ENCODE results near the gene TRIM58. TPM values are rescaled to one million over a fixed set of nuclear protein-coding genes. Genes with fewer than 3 reads are reported as not detected.

Gene TRIM58
- total RNA-seq = 0.40 and 0.43 TPM in 2 replicates

GRCh38 chr1:247857069-247857984 is at the start of gene TRIM58:
Gene TRIM58, plus strand, starts transcription at chr1:247857187. Its CDS starts 60 bp downstream, at chr1:247857247.

DNA sequence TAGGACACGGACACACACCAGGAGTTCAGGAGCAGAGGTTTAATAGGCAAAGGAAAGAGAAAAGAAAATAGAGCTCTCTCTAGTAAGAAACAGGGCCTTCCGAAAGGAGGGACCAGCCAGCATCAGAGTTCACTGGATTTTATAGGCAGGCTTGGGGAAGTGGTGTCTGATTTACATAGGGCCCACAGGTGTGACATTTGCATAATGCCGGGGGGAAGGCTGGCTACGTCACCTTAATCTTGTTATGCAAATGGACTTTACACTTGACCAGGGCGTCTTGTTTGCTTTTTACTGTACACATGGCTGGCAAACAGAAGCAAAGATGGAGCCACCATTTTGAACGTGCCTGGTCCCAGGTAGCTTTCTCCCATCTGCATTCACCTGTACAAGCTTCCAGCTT is 33.0 kb upstream of the TRIM58 start, which contains the start of gene OR14A16:
OR14A16 (minus strand) TSS at position 97 of the 400 bp plus-strand sequence. CDS start 8,390 bp downstream, outside the sequence.

GRCh38 chr1:247841796-247842195 is 15.2 kb upstream of the TRIM58 start, which contains the start of gene OR11L1:
Gene OR11L1, minus strand, starts transcription at chr1:247841896. Its CDS starts 0 bp downstream, at chr1:247841896.

GRCh38 chr1:247895163-247895637 is 38.2 kb downstream of the TRIM58 start, which contains the start of gene OR2W3:
Gene OR2W3, plus strand, starts transcription at chr1:247895587. Its CDS starts 0 bp downstream, at chr1:247895587.

GRCh38 chr1:247919952-247920351 is 63.0 kb downstream of the TRIM58 start, which contains the start of gene OR2T8:
Gene OR2T8, plus strand, starts transcription at chr1:247920252. Its CDS starts 766 bp downstream, at chr1:247921018.

GRCh38 chr1:247924868-247925267 is 67.9 kb downstream of the TRIM58 start, which contains the start of gene OR2AJ1:
Gene OR2AJ1, plus strand, starts transcription at chr1:247924889. Its CDS starts 8,880 bp downstream, at chr1:247933769.

Other genes starting within 250 kb of the TRIM58 start
- not detected in 2 replicates for gene OR13G1, start 177.4 kb upstream of the TRIM58 start, total RNA-seq
- gene OR6F1, start 140.5 kb upstream of the TRIM58 start, total RNA-seq = not detected in 2 replicates
- not detected in 2 replicates for gene OR14K1, start 118.6 kb upstream of the TRIM58 start, total RNA-seq
- not detected in 2 replicates for gene OR14A2, start 109.0 kb upstream of the TRIM58 start, total RNA-seq
- not detected in 2 replicates for gene OR1C1, start 96.6 kb upstream of the TRIM58 start, total RNA-seq
- gene OR14A16, start 33.1 kb upstream of the TRIM58 start, total RNA-seq = not detected in 2 replicates
- not detected in 2 replicates for gene OR11L1, start 15.3 kb upstream of the TRIM58 start, total RNA-seq
- not detected in 2 replicates for gene OR2W3, start 38.4 kb downstream of the TRIM58 start, total RNA-seq
- gene OR2T8, start 63.1 kb downstream of the TRIM58 start, total RNA-seq = not detected in 2 replicates
- not detected in 2 replicates for gene OR2AJ1, start 67.7 kb downstream of the TRIM58 start, total RNA-seq
- gene OR2L8, start 91.7 kb downstream of the TRIM58 start, total RNA-seq = not detected in 2 replicates
- gene OR2AK2, start 108.0 kb downstream of the TRIM58 start, total RNA-seq = not detected in 2 replicates
- not detected in 2 replicates for gene OR2L5, start 156.5 kb downstream of the TRIM58 start, total RNA-seq
- not detected in 2 replicates for gene OR2L2, start 172.9 kb downstream of the TRIM58 start, total RNA-seq
- gene OR2L3, start 189.6 kb downstream of the TRIM58 start, total RNA-seq = not detected in 2 replicates
- not detected in 2 replicates for gene OR2L13, start 238.0 kb downstream of the TRIM58 start, total RNA-seq